Right lobe of liver (tissue), 6 donors: ENCODE measurements around the gene FAM174B. TPM values are rescaled to one million over a fixed set of nuclear protein-coding genes. Genes with fewer than 3 reads are reported as not detected.

Source experiments
- ATAC-seq, 4 donors: fragments of 200-7000 bp; cut with Tn5 transposase; one replicate each; pipeline ENCODE4 v1.9.1; 2020; ENCODE audit warnings: mild to moderate bottlenecking in 4 of 4, moderate library complexity in 4 of 4
- DNase-seq, 3 donors: peaks; one replicate each; pipeline ENCODE4 v3.0.0-alpha.2; 2020
- H3K27ac ChIP-seq, 3 donors: fragments of 200-600 bp; one replicate each; pipeline ENCODE4 v1.8.0; 2022
- H3K27me3 ChIP-seq, 2 donors: fragments of 200-600 bp; one replicate each; pipeline ENCODE4 v1.8.0; 2022
- H3K36me3 ChIP-seq, 4 donors: fragments of 200-600 bp; sonication (generic) in 1 of 4; one replicate each; pipeline versions ENCODE4 v1.5.1 to v1.8.0; 2017 to 2022; ENCODE audit warnings: control low read depth in 1 of 4
- H3K4me1 ChIP-seq, 4 donors: fragments of 200-600 bp; sonication (generic) in 1 of 4; one replicate each; pipeline versions ENCODE4 v1.5.1 to v1.8.0; 2017 to 2022; ENCODE audit warnings: control low read depth in 1 of 4
- H3K4me3 ChIP-seq, 3 donors: fragments of 200-600 bp; one replicate each; pipeline ENCODE4 v1.8.0; 2022
- H3K9me3 ChIP-seq, 4 donors: fragments of 200-600 bp; sonication (generic) in 1 of 4; one replicate each; pipeline versions ENCODE4 v1.5.1 to v1.8.0; 2017 to 2022; ENCODE audit warnings: control low read depth in 1 of 4
- POLR2A ChIP-seq: fragments of 450-650 bp; IDR thresholded peaks from one replicate; pipeline ENCODE4 v1.6.1; 2017; ENCODE audit warnings: antibody characterized with exemption, mild to moderate bottlenecking
- WGBS: methylation state at CpG from one replicate; pipeline ENCODE4 v1.1.6; 2018; ENCODE audit warnings: low coverage, low lambda C conversion rate; ENCODE audit not compliant: insufficient coverage; ENCODE audit errors: missing lambda C conversion rate; 5-methylcytosine and 5-hydroxymethylcytosine counted together
- intact Hi-C, 2 donors: fragments of 100-400 bp; cut with DNase I; formaldehyde crosslinking; loops; one replicate each; pipeline versions ENCODE4 v1.11.2 to v1.14.1; 2022
- total RNA-seq, 6 experiments: library from RNA; depleted of rRNA in 2 of 6; stranded (reverse); fragments of >200 nt in 2 of 6; fragmentation: NEBNext Ultra II Directional in 3 of 6; extraction: Animal tissue kit (Norgen Biotek cat#: 25700) in 3 of 6; gene quantifications; one replicate each; pipeline versions ENCODE4 v1.1.0 to v1.2.4, GENCODE V29; 2016 to 2023
- TF ChIP-seq, protein P1 (sequence below), 4 donors: fragments of 200-600 bp in 3 of 4; fragments of 450-650 bp in 1 of 4; IDR thresholded peaks; one replicate each; pipeline versions ENCODE4 v1.5.1 to v1.8.0; 2016 to 2022; ENCODE audit warnings: antibody characterized with exemption in 4 of 4, mild to moderate bottlenecking in 2 of 4
- donor health status: DM: no; HTN: yes; CAD: no.
- donor health status: DM: no; HTN: no; CAD: no.
- donor health status: DM: no; HTN: no; CAD: no.
- donor health status: DM: no; HTN: yes; CAD: no.
- donor health status: DM: no; HTN: yes; CAD: no.

Gene FAM174B
- total RNA-seq, 6 experiments from 2014 or later: 2.0 to 11.9 (median 4.7) TPM

DNA sequence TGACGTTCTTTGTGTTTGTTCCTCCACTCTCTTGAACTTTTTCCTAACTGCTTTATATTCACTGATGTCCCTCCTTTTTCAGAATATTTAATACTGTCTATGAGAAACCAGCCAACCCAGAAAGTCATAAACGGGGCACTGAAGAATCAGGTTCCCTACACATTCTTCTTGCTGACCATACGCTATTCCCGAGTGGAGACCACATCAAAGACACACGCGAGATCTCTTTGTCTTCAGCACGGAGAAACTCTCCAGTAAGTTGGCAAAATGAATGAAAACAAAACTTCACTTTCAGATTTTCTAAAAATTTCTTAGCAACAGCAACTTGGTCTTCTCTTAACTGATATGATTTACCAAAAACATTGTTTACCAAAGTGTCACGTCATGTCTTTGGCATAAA, 22.6 kb downstream of the FAM174B start:
- H3K27me3 ChIP-seq: no peaks in the 10 kb centered on the region
- no peaks in the 10 kb centered on the region for H3K36me3 ChIP-seq
- H3K9me3 ChIP-seq: no peaks in the 10 kb centered on the region
- intact Hi-C loops: no loop called here
- DNase-seq (no peak), ATAC-seq (no peak)
- WGBS: 74% methylated on average over 8 of the region's 8 CpGs
- TF ChIP-seq, protein P1, sequence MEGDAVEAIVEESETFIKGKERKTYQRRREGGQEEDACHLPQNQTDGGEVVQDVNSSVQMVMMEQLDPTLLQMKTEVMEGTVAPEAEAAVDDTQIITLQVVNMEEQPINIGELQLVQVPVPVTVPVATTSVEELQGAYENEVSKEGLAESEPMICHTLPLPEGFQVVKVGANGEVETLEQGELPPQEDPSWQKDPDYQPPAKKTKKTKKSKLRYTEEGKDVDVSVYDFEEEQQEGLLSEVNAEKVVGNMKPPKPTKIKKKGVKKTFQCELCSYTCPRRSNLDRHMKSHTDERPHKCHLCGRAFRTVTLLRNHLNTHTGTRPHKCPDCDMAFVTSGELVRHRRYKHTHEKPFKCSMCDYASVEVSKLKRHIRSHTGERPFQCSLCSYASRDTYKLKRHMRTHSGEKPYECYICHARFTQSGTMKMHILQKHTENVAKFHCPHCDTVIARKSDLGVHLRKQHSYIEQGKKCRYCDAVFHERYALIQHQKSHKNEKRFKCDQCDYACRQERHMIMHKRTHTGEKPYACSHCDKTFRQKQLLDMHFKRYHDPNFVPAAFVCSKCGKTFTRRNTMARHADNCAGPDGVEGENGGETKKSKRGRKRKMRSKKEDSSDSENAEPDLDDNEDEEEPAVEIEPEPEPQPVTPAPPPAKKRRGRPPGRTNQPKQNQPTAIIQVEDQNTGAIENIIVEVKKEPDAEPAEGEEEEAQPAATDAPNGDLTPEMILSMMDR (IDR thresholded peaks at IDR 0.05): no peak
- no peak for TF ChIP-seq POLR2A
- no peak overlapping the region for H3K4me3 ChIP-seq
- H3K27ac ChIP-seq: no peak overlapping the region
- peaks cover 0 to 4% (median 1%) of the 10 kb centered on the region in 4 donors for H3K4me1 ChIP-seq

DNA sequence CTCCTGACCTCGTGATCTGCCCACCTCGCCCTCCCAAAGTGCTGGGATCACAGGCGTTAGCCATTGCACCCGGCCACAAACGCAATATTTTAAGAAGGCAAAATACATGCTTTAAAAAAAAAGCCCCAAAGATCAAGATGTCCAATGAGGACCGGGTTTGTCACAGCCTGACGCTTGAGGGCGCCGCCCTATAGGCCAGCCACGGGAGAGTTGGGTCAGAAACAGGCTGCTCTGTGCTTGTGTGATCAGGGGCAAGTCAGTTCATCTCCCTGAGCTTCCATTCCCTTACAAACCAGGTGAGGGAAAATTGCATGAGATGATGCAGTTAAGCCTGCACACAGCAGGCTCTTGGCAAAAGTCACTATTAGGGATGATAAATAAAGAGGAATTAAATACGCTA, 23.9 kb downstream of the FAM174B start:
- no peaks in the 10 kb centered on the region for H3K9me3 ChIP-seq
- no peaks in the 10 kb centered on the region for H3K36me3 ChIP-seq
- no peaks in the 10 kb centered on the region for H3K27me3 ChIP-seq
- no peak overlapping the region for H3K27ac ChIP-seq
- H3K4me1 ChIP-seq: no peaks in the 10 kb centered on the region
- intact Hi-C loops: no loop called here
- no peak overlapping the region for H3K4me3 ChIP-seq
- DNase-seq (no peak), ATAC-seq (no peak)
- TF ChIP-seq, protein P1 (IDR thresholded peaks at IDR 0.05): peak in 1 of 4 donors; percentile 25
- TF ChIP-seq POLR2A: no peak
- WGBS: 78% methylated on average over 11 of the region's 11 CpGs

DNA sequence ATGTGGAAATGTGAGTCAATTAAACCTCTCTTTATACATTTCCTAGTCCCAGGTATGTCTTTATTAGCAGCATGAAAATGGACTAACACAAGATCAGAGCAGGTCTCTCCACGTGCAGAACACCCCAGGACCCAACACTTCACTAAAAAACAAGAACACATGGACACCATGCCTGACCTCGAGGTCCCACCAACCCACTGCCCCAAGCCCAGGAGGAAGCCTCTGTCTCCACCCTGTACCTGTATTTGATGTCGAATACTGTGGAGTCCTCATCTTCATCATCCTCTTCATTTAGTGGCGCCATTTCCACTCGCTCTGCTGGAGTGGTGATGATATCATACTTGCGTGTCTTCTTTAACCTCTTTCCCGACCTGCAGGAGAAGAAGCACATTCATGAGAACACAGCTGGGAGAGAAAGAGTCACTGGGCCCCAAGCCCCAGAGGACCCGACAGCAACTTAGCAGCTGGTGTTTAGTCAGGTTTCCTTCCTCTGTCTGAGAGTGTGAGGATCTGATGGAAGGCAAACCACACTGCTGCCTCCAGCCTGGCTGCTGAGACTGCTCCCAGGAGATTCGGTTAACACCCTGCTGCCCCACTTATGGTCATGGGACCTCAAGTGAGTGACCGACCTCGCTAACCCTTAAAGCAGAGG, 25.5 kb downstream of the FAM174B start:
- TF ChIP-seq, protein P1 (IDR thresholded peaks at IDR 0.05): no peak
- TF ChIP-seq POLR2A: no peak
- no peak overlapping the region for H3K4me3 ChIP-seq
- DNase-seq: no peak
- H3K27ac ChIP-seq: no peak overlapping the region
- 80% methylated on average over 11 of the region's 11 CpGs for WGBS
- intact Hi-C loops: no loop called here
- H3K9me3 ChIP-seq: no peaks in the 10 kb centered on the region
- ATAC-seq: no peak
- no peaks in the 10 kb centered on the region for H3K4me1 ChIP-seq
- H3K27me3 ChIP-seq: no peaks in the 10 kb centered on the region
- H3K36me3 ChIP-seq: no peaks in the 10 kb centered on the region

DNA sequence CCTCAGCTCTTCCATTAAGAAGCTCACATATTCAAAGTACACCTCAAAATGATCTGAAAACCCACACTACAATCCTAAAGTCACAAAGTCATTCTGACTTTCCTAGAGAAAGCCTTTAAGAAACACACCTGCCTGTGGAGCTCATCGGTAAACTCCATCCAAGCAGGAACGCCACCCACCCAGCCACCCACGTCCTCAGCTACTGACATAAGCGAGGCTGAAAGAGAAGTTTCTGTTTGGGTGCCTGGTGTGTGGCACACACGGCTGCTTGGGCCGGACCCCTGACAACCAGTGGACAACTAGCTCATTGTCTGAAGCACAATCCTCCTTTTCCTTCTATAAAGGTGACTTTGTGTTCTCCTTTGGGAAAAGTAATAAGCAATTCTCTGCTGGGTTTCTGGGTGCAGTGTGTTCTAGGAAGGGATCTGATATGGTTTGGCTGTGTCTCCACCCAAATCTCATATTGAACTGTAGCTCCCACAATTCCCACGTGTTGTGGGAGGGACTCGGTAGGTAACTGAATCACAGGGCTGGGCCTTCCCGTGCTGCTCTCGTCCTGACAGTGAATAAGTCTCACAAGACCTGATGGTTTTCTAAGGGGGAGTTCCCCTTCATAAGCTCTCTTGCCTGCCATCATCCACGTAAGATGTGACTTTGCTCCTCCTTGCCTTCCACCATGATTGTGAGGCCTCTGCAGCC, 26.1 kb downstream of the FAM174B start:
- no peak overlapping the region for H3K27ac ChIP-seq
- no peak for ATAC-seq
- TF ChIP-seq, protein P1 (IDR thresholded peaks at IDR 0.05): no peak
- TF ChIP-seq POLR2A: no peak
- no peaks in the 10 kb centered on the region for H3K4me1 ChIP-seq
- intact Hi-C loops: no loop called here
- H3K4me3 ChIP-seq: no peak overlapping the region
- 88% methylated on average over 4 of the region's 11 CpGs for WGBS
- no peaks in the 10 kb centered on the region for H3K36me3 ChIP-seq
- H3K9me3 ChIP-seq: no peaks in the 10 kb centered on the region
- DNase-seq: no peak
- H3K27me3 ChIP-seq: no peaks in the 10 kb centered on the region
